ENCODE results near the gene G2E3. TPM values are rescaled to one million over a fixed set of nuclear protein-coding genes. Genes with fewer than 3 reads are reported as not detected.

G2E3 gene
- 14.8 and 19.9 TPM in 2 replicates for total RNA-seq

GRCh38 chr14:30558675-30559555 is at the start of gene G2E3:
G2E3 (plus strand) TSS chr14:30559158; CDS start chr14:30581080, 21,922 bp downstream.

DNA sequence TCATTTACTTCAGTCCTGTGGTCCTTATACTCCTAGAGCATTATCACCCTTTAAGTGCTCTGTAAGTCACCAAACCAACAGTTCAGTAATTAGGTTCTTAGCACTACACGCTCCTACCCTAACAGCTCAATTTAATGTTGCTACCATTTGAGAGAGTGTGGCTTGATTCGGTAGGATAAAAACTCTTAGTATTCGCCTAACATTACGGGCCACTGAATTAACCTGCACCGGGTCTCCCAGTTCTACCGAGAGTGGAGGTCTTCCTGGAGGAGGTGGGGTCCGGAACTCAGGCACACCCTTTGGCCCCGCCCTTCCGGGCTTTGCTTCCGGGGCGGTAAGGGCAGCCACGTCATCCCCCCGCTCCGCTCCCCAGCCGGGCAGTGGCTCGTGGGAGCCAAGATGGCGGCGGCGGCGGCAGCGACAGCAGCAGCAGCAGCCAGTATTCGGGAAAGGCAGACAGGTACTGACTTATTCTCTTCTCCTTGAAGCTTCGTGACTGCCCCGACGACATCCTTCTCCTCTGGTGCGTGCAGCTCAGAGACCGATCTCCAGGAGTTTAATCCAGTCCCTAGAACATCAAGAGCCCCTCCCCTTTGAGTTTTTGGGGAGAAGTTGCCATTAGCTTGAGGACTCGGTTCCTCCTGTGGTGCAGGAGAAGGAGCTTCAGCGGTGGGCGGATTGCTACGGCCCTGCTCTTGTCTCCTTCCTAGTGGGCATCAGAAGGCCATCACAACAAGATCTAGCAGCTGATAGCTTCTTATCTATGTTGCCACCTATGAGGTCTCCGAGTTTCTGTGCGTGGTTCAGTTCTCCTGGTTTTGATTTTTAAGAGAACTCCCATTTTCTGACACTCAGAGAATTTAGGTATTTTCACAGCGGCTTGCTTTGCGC is 63.2 kb downstream of the G2E3 start, which contains the start of gene SCFD1:
Gene SCFD1, plus strand, starts transcription at position 380 of the 891 bp plus-strand sequence. Its CDS starts 20 bp downstream, at position 400.

Other genes with a start within 250 kb of the G2E3 start
- gene SCFD1, start 63.2 kb downstream of the G2E3 start, total RNA-seq: 94.2 and 126 TPM in 2 replicates